SK-N-SH (cell line): ENCODE results near the gene PRKCB. TPM values are rescaled to one million over a fixed set of nuclear protein-coding genes. Genes with fewer than 3 reads are reported as not detected.

Experiments used
- CTCF ChIA-PET: fragments of 300-600, 350-600 bp; formaldehyde crosslinking; extraction: SDS; loops from one replicate; lab custom pipeline; 2021; lab: Yijun Ruan, JAX
- POLR2A ChIA-PET: fragments of 350-600 bp; sonication (Branson Sonifier 250); formaldehyde crosslinking; extraction: SDS; loops from one replicate; lab custom pipeline; 2020; ENCODE audit warnings: antibody characterized with exemption, inconsistent platforms; lab: Yijun Ruan, JAX
- DNase-seq: peaks from one replicate; pipeline ENCODE4 v3.0.0; 2012
- H2AFZ ChIP-seq: fragments of 200-600 bp; sonication (generic); 2 replicates; pipeline ENCODE4 v1.8.1; 2016; ENCODE audit warnings: antibody characterized with exemption, mild to moderate bottlenecking, low read depth
- H3F3A ChIP-seq: fragments of 200-600 bp; sonication (generic); replicated peaks from 2 replicates; pipeline ENCODE3; 2016; ENCODE audit warnings: antibody characterized with exemption, mild to moderate bottlenecking; ENCODE audit not compliant: insufficient read depth
- H3K27ac ChIP-seq, 2 experiments: fragments of 200-500 bp in 1 of 2; fragments of 200-600 bp in 1 of 2; sonication (Bioruptor generic) in 1 of 2; sonication (generic), shearing (Covaris generic) in 1 of 2; 2 replicates each; pipeline versions ENCODE4 v1.5.1 to v1.6.1; 2014 to 2016; ENCODE audit warnings: low read depth in 2 of 2, inconsistent platforms in 1 of 2, low read length in 1 of 2, mild to moderate bottlenecking in 1 of 2, mixed read lengths in 1 of 2
- H3K27me3 ChIP-seq: fragments of 200-600 bp; sonication (generic), shearing (Covaris generic); 2 replicates; pipeline ENCODE4 v1.6.1; 2016; ENCODE audit warnings: mixed run types; ENCODE audit not compliant: insufficient read depth
- H3K36me3 ChIP-seq, 2 experiments: fragments of 200-500 bp in 1 of 2; fragments of 200-600 bp in 1 of 2; sonication (Bioruptor generic) in 1 of 2; sonication (generic) in 1 of 2; replicated peaks in 1 of 2; 2 replicates each; pipeline versions ENCODE3 to v1.5.1; 2014 to 2016; ENCODE audit warnings: low read length in 1 of 2, mild to moderate bottlenecking in 1 of 2; ENCODE audit not compliant: insufficient read depth in 2 of 2, control insufficient read depth in 1 of 2
- H3K4me1 ChIP-seq, 2 experiments: fragments of 200-500 bp in 1 of 2; fragments of 200-600 bp in 1 of 2; sonication (Bioruptor generic) in 1 of 2; sonication (generic), shearing (Covaris generic) in 1 of 2; 2 replicates each; pipeline versions ENCODE4 v1.5.1 to v1.6.1; 2014 to 2016; ENCODE audit warnings: low read depth in 1 of 2, low read length in 1 of 2, mixed run types in 1 of 2; ENCODE audit not compliant: insufficient read depth in 2 of 2, control insufficient read depth in 1 of 2
- H3K4me2 ChIP-seq: fragments of 200-600 bp; sonication (generic), shearing (Covaris generic); 2 replicates; pipeline ENCODE4 v1.6.1; 2017; ENCODE audit warnings: mixed run types
- H3K4me3 ChIP-seq, 2 experiments: fragments of 200-500 bp in 1 of 2; fragments of 200-600 bp in 1 of 2; sonication (Bioruptor generic) in 1 of 2; sonication (generic), shearing (Covaris generic) in 1 of 2; 2 replicates each; pipeline versions ENCODE4 v1.5.1 to v1.8.1; 2014 to 2016; ENCODE audit warnings: low read depth in 2 of 2, inconsistent platforms in 1 of 2, low read length in 1 of 2, mild to moderate bottlenecking in 1 of 2, mixed read lengths in 1 of 2, moderate library complexity in 1 of 2
- H3K79me2 ChIP-seq: fragments of 200-600 bp; sonication (generic); 2 replicates; pipeline ENCODE4 v1.8.1; 2017; ENCODE audit warnings: mild to moderate bottlenecking; ENCODE audit not compliant: insufficient read depth
- H3K9ac ChIP-seq: fragments of 200-600 bp; sonication (generic); 2 replicates; pipeline ENCODE4 v1.6.1; 2017; ENCODE audit warnings: mixed run types
- H3K9me2 ChIP-seq: fragments of 200-600 bp; sonication (generic); 2 replicates; pipeline ENCODE4 v1.6.1; 2017; ENCODE audit warnings: mixed run types
- H3K9me3 ChIP-seq: fragments of 200-600 bp; sonication (generic); 2 replicates; pipeline ENCODE4 v1.6.1; 2017; ENCODE audit warnings: mixed run types, mild to moderate bottlenecking, moderate library complexity
- H4K20me1 ChIP-seq: fragments of 200-600 bp; sonication (generic); 2 replicates; pipeline ENCODE4 v1.6.1; 2017; ENCODE audit warnings: mild to moderate bottlenecking, mixed run types; ENCODE audit not compliant: insufficient read depth
- FOXJ3 ChIP-seq: sonication (generic); formaldehyde crosslinking; IDR thresholded peaks from 2 replicates; pipeline ENCODE4 v1.5.1; 2020; ENCODE audit warnings: mild to moderate bottlenecking, missing genetic modification reagents
- GABPA ChIP-seq: IDR thresholded peaks from 2 replicates; pipeline ENCODE4 v1.4.0; 2012; ENCODE audit warnings: low read depth, mild to moderate bottlenecking
- GATA2 ChIP-seq: sonication (generic); formaldehyde crosslinking; IDR thresholded peaks from 2 replicates; pipeline ENCODE4 v1.5.0; 2020; ENCODE audit warnings: mild to moderate bottlenecking, missing genetic modification reagents
- JUND ChIP-seq: IDR thresholded peaks from 2 replicates; pipeline ENCODE4 v1.4.0; 2012
- MEF2A ChIP-seq: IDR thresholded peaks from 2 replicates; pipeline ENCODE4 v1.4.0; 2012; ENCODE audit warnings: low read depth, borderline replicate concordance
- MXI1 ChIP-seq: IDR thresholded peaks from 2 replicates; pipeline ENCODE4 v1.6.1; 2012; ENCODE audit warnings: mild to moderate bottlenecking, low read depth, low read length, improper control_type of control experiment
- NFIC ChIP-seq: IDR thresholded peaks from 2 replicates; pipeline ENCODE4 v1.4.0; 2012; ENCODE audit warnings: borderline replicate concordance
- NRF1 ChIP-seq: IDR thresholded peaks from 2 replicates; pipeline ENCODE4 v1.6.1; 2012; ENCODE audit warnings: low read depth, mild to moderate bottlenecking, low read length
- RCOR1 ChIP-seq: fragments of 150-350 bp; IDR thresholded peaks from 2 replicates; pipeline ENCODE4 v1.6.1; 2017; ENCODE audit warnings: antibody characterized with exemption, low read length
- SIN3A ChIP-seq: IDR thresholded peaks from 2 replicates; pipeline ENCODE4 v1.6.1; 2012; ENCODE audit warnings: low read depth, mild to moderate bottlenecking, low read length, moderate library complexity, borderline replicate concordance
- TAF1 ChIP-seq: IDR thresholded peaks from 2 replicates; pipeline ENCODE4 v1.6.1; 2012; ENCODE audit warnings: low read depth, mild to moderate bottlenecking, low read length, moderate library complexity, borderline replicate concordance
- USF1 ChIP-seq: IDR thresholded peaks from 2 replicates; pipeline ENCODE4 v1.4.0; 2012; ENCODE audit warnings: low read depth, borderline replicate concordance
- WGBS: methylation state at CpG from one replicate; pipeline ENCODE4 v1.1.6; 2017; ENCODE audit warnings: low lambda C conversion rate; 5-methylcytosine and 5-hydroxymethylcytosine counted together
- polyA plus RNA-seq, 3 experiments: library from polyadenylated mRNA; depleted of rRNA; stranded (reverse); fragments of >200 nt; gene quantifications; 2 replicates each; pipeline ENCODE4 v1.2.3, GENCODE V29; 2012
- TF ChIP-seq, protein P1 (sequence below): IDR thresholded peaks from 2 replicates; pipeline ENCODE4 v1.4.0; 2012; ENCODE audit warnings: low read depth
- TF ChIP-seq, protein P2 (sequence below): fragments of 150-350 bp; IDR thresholded peaks from 2 replicates; pipeline ENCODE4 v1.6.1; 2016; ENCODE audit warnings: mild to moderate bottlenecking, low read depth, low read length

Gene PRKCB
- polyA plus RNA-seq, 1 of the 3 experiments (the other 2 are of a cell fraction), result 0.12 TPM

DNA sequence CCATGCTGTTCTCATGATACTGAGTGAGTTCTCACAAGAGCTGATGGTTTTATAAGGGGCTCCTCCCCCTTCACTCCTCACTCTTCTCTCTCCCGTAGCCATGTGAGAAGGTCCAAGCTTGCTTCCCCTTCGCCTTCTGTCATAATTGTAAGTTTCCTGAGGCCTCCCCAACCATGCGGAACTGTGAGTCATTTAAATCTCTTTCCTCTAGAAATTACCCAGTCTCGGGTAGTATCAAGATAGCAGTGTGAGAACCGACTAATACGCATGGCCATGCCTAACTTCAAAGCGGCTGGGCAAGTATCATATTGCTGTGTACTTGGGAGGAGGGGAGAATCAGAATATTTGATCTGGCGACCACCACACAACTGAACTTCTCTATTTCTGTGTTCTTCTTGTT is 88.3 kb downstream of the PRKCB start (continued):
- TF ChIP-seq RCOR1, result no peak
- TF ChIP-seq SIN3A, result no peak
- TF ChIP-seq USF1, result no peak
- no peak for TF ChIP-seq NFIC

- POLR2A ChIA-PET, result no interaction called here
- DNase-seq, result no peak
- 2% methylated on average over 3 of the region's 4 CpGs for WGBS
- Histone ChIP-seq H3F3A (no peaks in the 10 kb centered on the region), H3K79me2 (no peaks in the 10 kb centered on the region), H4K20me1 (no peaks in the 10 kb centered on the region), H3K27me3 (no peaks in the 10 kb centered on the region), H3K9me3 (no peaks in the 10 kb centered on the region), H3K27ac (no peak overlapping the region), H3K9me2 (no peaks in the 10 kb centered on the region), H3K4me2 (no peak overlapping the region), H2AFZ (no peak overlapping the region), H3K36me3 (no peaks in the 10 kb centered on the region), H3K9ac (no peak overlapping the region), H3K4me1 (no peaks in the 10 kb centered on the region), H3K4me3 (no peak overlapping the region)
- CTCF ChIA-PET, result no interaction called here
- TF ChIP-seq JUND, result no peak
- no peak for TF ChIP-seq NFIC
- no peak for TF ChIP-seq GABPA
- TF ChIP-seq MEF2A, result no peak
- no peak for TF ChIP-seq RCOR1
- TF ChIP-seq FOXJ3, result no peak
These were observed 92.0 kb downstream of the PRKCB start for GRCh38 chr16:23927796-23928195.

GRCh38 chr16:23929237-23929636 is 93.5 kb downstream of the PRKCB start:
- WGBS, result 59% methylated on average over 4 of the region's 4 CpGs
- H3K27ac ChIP-seq, result no peak overlapping the region
- no peaks in the 10 kb centered on the region for H3K9me3 ChIP-seq
- no peak overlapping the region for H3K4me3 ChIP-seq
- H3K4me1 ChIP-seq, result no peaks in the 10 kb centered on the region
- no peaks in the 10 kb centered on the region for H3K36me3 ChIP-seq
- CTCF ChIA-PET, result interaction anchor here (1.6 kb wide), 1 partner anchor 81 kb away, joined by 4 read pairs; no protein-coding TSS in a partner anchor
- TF ChIP-seq USF1 (no peak), GATA2 (no peak), MXI1 (no peak), TAF1 (no peak), FOXJ3 (no peak), NRF1 (no peak)
- TF ChIP-seq, protein P1, sequence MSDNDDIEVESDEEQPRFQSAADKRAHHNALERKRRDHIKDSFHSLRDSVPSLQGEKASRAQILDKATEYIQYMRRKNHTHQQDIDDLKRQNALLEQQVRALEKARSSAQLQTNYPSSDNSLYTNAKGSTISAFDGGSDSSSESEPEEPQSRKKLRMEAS, result no peak
- TF ChIP-seq, protein P2, sequence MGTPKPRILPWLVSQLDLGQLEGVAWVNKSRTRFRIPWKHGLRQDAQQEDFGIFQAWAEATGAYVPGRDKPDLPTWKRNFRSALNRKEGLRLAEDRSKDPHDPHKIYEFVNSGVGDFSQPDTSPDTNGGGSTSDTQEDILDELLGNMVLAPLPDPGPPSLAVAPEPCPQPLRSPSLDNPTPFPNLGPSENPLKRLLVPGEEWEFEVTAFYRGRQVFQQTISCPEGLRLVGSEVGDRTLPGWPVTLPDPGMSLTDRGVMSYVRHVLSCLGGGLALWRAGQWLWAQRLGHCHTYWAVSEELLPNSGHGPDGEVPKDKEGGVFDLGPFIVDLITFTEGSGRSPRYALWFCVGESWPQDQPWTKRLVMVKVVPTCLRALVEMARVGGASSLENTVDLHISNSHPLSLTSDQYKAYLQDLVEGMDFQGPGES, result no peak
- no peaks in the 10 kb centered on the region for H3F3A ChIP-seq
- no peaks in the 10 kb centered on the region for H3K79me2 ChIP-seq
- H3K27me3 ChIP-seq, result no peaks in the 10 kb centered on the region
- H2AFZ ChIP-seq, result no peak overlapping the region
- H4K20me1 ChIP-seq, result no peaks in the 10 kb centered on the region
- H3K9me2 ChIP-seq, result no peaks in the 10 kb centered on the region
- POLR2A ChIA-PET, result no interaction called here
- no peak overlapping the region for H3K4me2 ChIP-seq
- DNase-seq, result no peak
- no peak overlapping the region for H3K9ac ChIP-seq
